HepG2 (cell line): ENCODE results near the gene NLE1. TPM values are rescaled to one million over a fixed set of nuclear protein-coding genes. Genes with fewer than 3 reads are reported as not detected.

ENCODE experiments used
- ATAC-seq: fragments of 200-7000 bp; cut with Tn5 transposase; 3 replicates; pipeline ENCODE4 v1.9.1; 2020; ENCODE audit warnings: mild to moderate bottlenecking, moderate library complexity
- BruUV-seq: library from RNA; stranded (reverse); fragments of 400-500 nt; replicated peaks from 2 replicates; lab custom pipeline; 2021; lab: Mats Ljungman, UMichigan
- CTCF ChIA-PET: fragments of 300-600 bp; formaldehyde crosslinking; extraction: SDS; loops from one replicate; lab custom pipeline; 2021; ENCODE audit warnings: low total read pairs, inconsistent platforms, low intra/inter-chr PET ratio; lab: Yijun Ruan, JAX
- POLR2A ChIA-PET: fragments of 350-600 bp; sonication (Branson Sonifier 250); formaldehyde crosslinking; loops from one replicate; lab custom pipeline; 2020; ENCODE audit warnings: antibody characterized with exemption, inconsistent platforms; lab: Yijun Ruan, JAX
- DNase-seq: peaks from one replicate; pipeline ENCODE4 v3.0.0-alpha.2; 2015; ENCODE audit warnings: low spot score
- FAIRE-seq: peaks from 3 replicates; lab custom pipeline; 2011; peaks lifted over from hg19 to GRCh38; lab: Jason Lieb, UNC
- H2AFZ ChIP-seq: one replicate; pipeline ENCODE4 v1.6.1; 2011; ENCODE audit warnings: low read length, inconsistent platforms
- H3K27ac ChIP-seq: fragments of 300-600 bp; 3 replicates; pipeline ENCODE4 v1.8.0; 2011; ENCODE audit warnings: mixed run types, mild to moderate bottlenecking, mixed read lengths, low read length, inconsistent platforms; ENCODE audit not compliant: insufficient read depth; ENCODE audit errors: extremely low read length
- H3K27me3 ChIP-seq, 2 experiments: fragments of 200-600 bp in 1 of 2; 2 replicates in 1 of 2; 3 replicates in 1 of 2; pipeline versions ENCODE4 v1.6.0 to v1.8.0; 2011; ENCODE audit warnings: low read length in 2 of 2, mild to moderate bottlenecking in 2 of 2, moderate library complexity in 2 of 2, inconsistent platforms in 1 of 2; ENCODE audit not compliant: insufficient read depth in 2 of 2, control insufficient read depth in 1 of 2
- H3K36me3 ChIP-seq, 2 experiments: fragments of 200-600 bp in 1 of 2; replicated peaks in 1 of 2; 2 replicates in 1 of 2; 3 replicates in 1 of 2; pipeline versions ENCODE4 v1.5.1 to v1.8.0; 2011; ENCODE audit warnings: low read length in 2 of 2, inconsistent platforms in 1 of 2; ENCODE audit not compliant: insufficient read depth in 2 of 2, control insufficient read depth in 1 of 2
- H3K4me1 ChIP-seq: 2 replicates; pipeline ENCODE4 v1.5.1; 2012; ENCODE audit warnings: low read length, inconsistent platforms; ENCODE audit not compliant: insufficient read depth
- H3K4me2 ChIP-seq: 2 replicates; pipeline ENCODE4 v1.6.0; 2011; ENCODE audit warnings: low read depth, low read length, inconsistent platforms
- H3K4me3 ChIP-seq, 3 experiments: fragments of 200-600 bp in 1 of 3; sonication (generic), shearing (Covaris generic) in 1 of 3; replicated peaks in 1 of 3; 2 replicates each; pipeline ENCODE4 v1.5.1; 2011 to 2016; ENCODE audit warnings: low read length in 3 of 3, inconsistent platforms in 2 of 3, low read depth in 2 of 3, mild to moderate bottlenecking in 2 of 3, control low read depth in 1 of 3, mixed read lengths in 1 of 3; ENCODE audit not compliant: insufficient read depth in 1 of 3
- H3K79me2 ChIP-seq: one replicate; pipeline ENCODE4 v1.6.1; 2011; ENCODE audit warnings: low read length, inconsistent platforms; ENCODE audit not compliant: insufficient read depth
- H3K9ac ChIP-seq: 2 replicates; pipeline ENCODE4 v1.6.0; 2011; ENCODE audit warnings: mild to moderate bottlenecking, low read depth, low read length, inconsistent platforms; ENCODE audit not compliant: insufficient read depth
- H3K9me3 ChIP-seq: 2 replicates; pipeline ENCODE4 v1.5.1; 2012; ENCODE audit warnings: mild to moderate bottlenecking, low read length
- H4K20me1 ChIP-seq: 2 replicates; pipeline ENCODE4 v1.6.0; 2011; ENCODE audit warnings: inconsistent platforms, mild to moderate bottlenecking, low read length, moderate library complexity; ENCODE audit not compliant: insufficient read depth
- DNMT3B ChIP-seq: conservative IDR thresholded peaks from 2 replicates; pipeline ENCODE4 v1.6.1; 2016; ENCODE audit warnings: missing biosample characterization, control low read depth
- HOXD1 ChIP-seq: sonication (generic); formaldehyde crosslinking; IDR thresholded peaks from 2 replicates; pipeline ENCODE4 v1.5.0; 2020; ENCODE audit warnings: missing genetic modification reagents
- TAF1 ChIP-seq: sonication (generic); formaldehyde crosslinking; IDR thresholded peaks from 2 replicates; pipeline ENCODE4 v1.4.0; 2020; ENCODE audit warnings: missing genetic modification reagents
- YY1 ChIP-seq: IDR thresholded peaks from 2 replicates; pipeline ENCODE4 v1.6.1; 2011; ENCODE audit warnings: low read length, low read depth, moderate library complexity, mild to moderate bottlenecking; ENCODE audit not compliant: insufficient read depth, insufficient replicate concordance
- ZNF251 ChIP-seq: sonication (generic); formaldehyde crosslinking; IDR thresholded peaks from 2 replicates; pipeline ENCODE4 v1.9.0; 2021; ENCODE audit warnings: mild to moderate bottlenecking, missing genetic modification reagents
- ZNF724P ChIP-seq: sonication (generic); formaldehyde crosslinking; IDR thresholded peaks from 2 replicates; pipeline ENCODE4 v1.8.0; 2022; ENCODE audit warnings: missing genetic modification reagents, borderline replicate concordance
- ZNF761 ChIP-seq: sonication (generic); formaldehyde crosslinking; conservative IDR thresholded peaks from 2 replicates; pipeline ENCODE4 v1.4.0; 2020; ENCODE audit warnings: mild to moderate bottlenecking, missing genetic modification reagents
- ZNF879 ChIP-seq: sonication (generic); formaldehyde crosslinking; IDR thresholded peaks from 2 replicates; pipeline ENCODE4 v1.8.1; 2023; ENCODE audit warnings: missing genetic modification reagents
- WGBS: methylation state at CpG from one replicate; pipeline ENCODE4 v1.1.6; 2017; ENCODE audit warnings: low lambda C conversion rate; 5-methylcytosine and 5-hydroxymethylcytosine counted together
- in situ Hi-C: cut with HindIII; loops from 2 replicates; pipeline ENCODE4 v1.10.0; 2017; ENCODE audit warnings: low pct_unique_long_range_greater_than_20kb; ENCODE audit not compliant: extremely low pct_ligation_motif_present
- intact Hi-C: fragments of 100-400 bp; cut with micrococcal nuclease; formaldehyde crosslinking; loops from one replicate; pipeline ENCODE4 v1.10.0; 2022; ENCODE audit not compliant: unreplicated experiment
- polyA plus RNA-seq, 8 experiments: library from polyadenylated mRNA; depleted of rRNA in 3 of 8; stranded (reverse) in 7 of 8; unstranded in 1 of 8; fragments of >200 nt; fragmentation: Illumina TruSeq in 4 of 8; extraction: Trizol in 4 of 8; gene quantifications; 2 replicates each; pipeline versions ENCODE4 v1.2.1 to v1.2.3, GENCODE V29; 2011 to 2016; ENCODE audit warnings: low read depth in 4 of 8, missing spikeins in 1 of 8, mixed read lengths in 1 of 8; ENCODE audit not compliant: insufficient read depth in 1 of 8
- total RNA-seq, 5 experiments: library from RNA; depleted of rRNA; stranded (reverse); fragments of >200 nt; fragmentation: Illumina TruSeq; extraction: Trizol; gene quantifications; 2 replicates each; pipeline ENCODE4 v1.2.3, GENCODE V29; 2016; ENCODE audit warnings: low read depth in 1 of 5
- TF ChIP-seq, protein P1 (sequence below): sonication (generic); formaldehyde crosslinking; IDR thresholded peaks from 2 replicates; pipeline ENCODE4 v1.8.1; 2023; ENCODE audit warnings: mild to moderate bottlenecking, inconsistent platforms, moderate library complexity, missing genetic modification reagents, borderline replicate concordance
- TF ChIP-seq, protein P2 (sequence below): sonication (generic); formaldehyde crosslinking; IDR thresholded peaks from 2 replicates; pipeline ENCODE4 v1.5.0; 2020; ENCODE audit warnings: mild to moderate bottlenecking, missing genetic modification reagents, borderline replicate concordance
- TF ChIP-seq, protein P3 (sequence below): sonication (generic); formaldehyde crosslinking; IDR thresholded peaks from 2 replicates; pipeline ENCODE4 v1.4.0; 2020; ENCODE audit warnings: missing genetic modification reagents, borderline replicate concordance

Gene NLE1
- total and polyA plus RNA-seq, 2 of the 13 experiments (the other 11 are each of a cell fraction or from before 2014, with no cell fraction given) = 20.3 to 34.5 TPM

DNA sequence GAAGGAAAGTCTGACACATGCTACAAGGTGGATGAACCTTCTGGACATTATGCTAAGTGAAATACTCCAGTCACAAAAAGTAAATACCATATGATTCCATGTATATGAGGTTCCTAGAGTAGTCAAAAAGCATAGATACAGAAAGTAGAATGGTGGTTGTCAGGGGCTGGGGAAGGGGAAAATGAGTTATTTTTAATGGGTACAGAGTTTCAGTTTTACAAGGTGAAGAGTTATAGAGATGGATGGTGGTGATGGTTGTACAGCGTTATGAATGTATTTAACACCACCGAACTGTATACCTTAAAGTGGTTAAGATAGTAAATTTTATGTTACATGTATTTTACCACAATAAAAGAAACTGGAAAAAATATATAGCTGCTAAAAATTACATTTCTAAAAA is 40.4 kb downstream of the NLE1 start (continued):
- TF ChIP-seq ZNF761 (no peak), ZNF879 (no peak), DNMT3B (no peak), ZNF724P (CRISPR knock-in tag) (no peak), YY1 (no peak)
- TF ChIP-seq, protein P1, sequence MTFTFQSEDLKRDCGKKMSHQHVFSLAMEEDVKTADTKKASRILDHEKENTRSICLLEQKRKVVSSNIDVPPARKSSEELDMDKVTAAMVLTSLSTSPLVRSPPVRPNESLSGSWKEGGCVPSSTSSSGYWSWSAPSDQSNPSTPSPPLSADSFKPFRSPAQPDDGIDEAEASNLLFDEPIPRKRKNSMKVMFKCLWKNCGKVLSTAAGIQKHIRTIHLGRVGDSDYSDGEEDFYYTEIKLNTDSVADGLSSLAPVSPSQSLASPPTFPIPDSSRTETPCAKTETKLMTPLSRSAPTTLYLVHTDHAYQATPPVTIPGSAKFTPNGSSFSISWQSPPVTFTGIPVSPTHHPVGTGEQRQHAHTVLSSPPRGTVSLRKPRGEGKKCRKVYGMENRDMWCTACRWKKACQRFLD (CRISPR knock-in tag) = no peak
- TF ChIP-seq, all 625 proteins: peak for 0

DNA sequence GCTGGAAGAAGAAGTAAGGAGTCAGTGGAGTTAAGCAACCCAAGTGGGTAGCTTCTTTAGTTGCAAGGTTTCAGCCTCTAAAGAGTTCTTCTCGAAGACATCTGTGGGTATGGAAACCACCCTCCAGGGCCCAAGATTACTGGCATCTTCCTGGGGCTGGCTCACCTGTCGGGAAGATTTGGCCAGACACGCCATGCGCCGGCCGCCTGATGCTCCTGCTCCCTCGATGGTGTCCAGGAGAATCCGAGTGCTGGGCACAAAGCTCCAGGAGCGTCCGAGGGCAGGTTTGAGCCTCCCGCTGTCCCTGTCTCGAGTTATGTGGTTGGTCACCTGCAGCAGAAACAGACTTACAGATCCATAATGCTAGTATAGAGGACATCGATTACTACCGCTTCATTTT is 41.1 kb downstream of the NLE1 start:
- TF ChIP-seq HOXD1 (CRISPR knock-in tag) (no peak), TAF1 (CRISPR knock-in tag) (no peak), ZNF251 (CRISPR knock-in tag) (no peak)
- TF ChIP-seq, protein P2, sequence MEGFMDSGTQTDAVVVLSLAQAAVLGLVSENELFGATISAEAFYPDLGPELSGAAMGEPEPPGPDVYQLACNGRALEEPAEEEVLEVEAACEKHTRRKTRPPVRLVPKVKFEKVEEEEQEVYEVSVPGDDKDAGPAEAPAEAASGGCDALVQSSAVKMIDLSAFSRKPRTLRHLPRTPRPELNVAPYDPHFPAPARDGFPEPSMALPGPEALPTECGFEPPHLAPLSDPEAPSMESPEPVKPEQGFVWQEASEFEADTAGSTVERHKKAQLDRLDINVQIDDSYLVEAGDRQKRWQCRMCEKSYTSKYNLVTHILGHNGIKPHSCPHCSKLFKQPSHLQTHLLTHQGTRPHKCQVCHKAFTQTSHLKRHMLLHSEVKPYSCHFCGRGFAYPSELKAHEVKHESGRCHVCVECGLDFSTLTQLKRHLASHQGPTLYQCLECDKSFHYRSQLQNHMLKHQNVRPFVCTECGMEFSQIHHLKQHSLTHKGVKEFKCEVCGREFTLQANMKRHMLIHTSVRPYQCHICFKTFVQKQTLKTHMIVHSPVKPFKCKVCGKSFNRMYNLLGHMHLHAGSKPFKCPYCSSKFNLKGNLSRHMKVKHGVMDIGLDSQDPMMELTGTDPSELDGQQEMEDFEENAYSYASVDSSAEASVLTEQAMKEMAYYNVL (CRISPR knock-in tag) = no peak
- TF ChIP-seq, protein P3, sequence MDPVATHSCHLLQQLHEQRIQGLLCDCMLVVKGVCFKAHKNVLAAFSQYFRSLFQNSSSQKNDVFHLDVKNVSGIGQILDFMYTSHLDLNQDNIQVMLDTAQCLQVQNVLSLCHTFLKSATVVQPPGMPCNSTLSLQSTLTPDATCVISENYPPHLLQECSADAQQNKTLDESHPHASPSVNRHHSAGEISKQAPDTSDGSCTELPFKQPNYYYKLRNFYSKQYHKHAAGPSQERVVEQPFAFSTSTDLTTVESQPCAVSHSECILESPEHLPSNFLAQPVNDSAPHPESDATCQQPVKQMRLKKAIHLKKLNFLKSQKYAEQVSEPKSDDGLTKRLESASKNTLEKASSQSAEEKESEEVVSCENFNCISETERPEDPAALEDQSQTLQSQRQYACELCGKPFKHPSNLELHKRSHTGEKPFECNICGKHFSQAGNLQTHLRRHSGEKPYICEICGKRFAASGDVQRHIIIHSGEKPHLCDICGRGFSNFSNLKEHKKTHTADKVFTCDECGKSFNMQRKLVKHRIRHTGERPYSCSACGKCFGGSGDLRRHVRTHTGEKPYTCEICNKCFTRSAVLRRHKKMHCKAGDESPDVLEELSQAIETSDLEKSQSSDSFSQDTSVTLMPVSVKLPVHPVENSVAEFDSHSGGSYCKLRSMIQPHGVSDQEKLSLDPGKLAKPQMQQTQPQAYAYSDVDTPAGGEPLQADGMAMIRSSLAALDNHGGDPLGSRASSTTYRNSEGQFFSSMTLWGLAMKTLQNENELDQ (CRISPR knock-in tag) = no peak
- TF ChIP-seq, all 625 proteins: peak for 0
- DNase-seq (no peak), ATAC-seq (no peak), FAIRE-seq (no peak)
- in situ Hi-C loops (loop anchor here (25.0 kb wide), 1 partner anchor 514 kb away; the partner anchor contains the start of gene TMEM132E), intact Hi-C loops (no loop called here)
- no peaks in the 10 kb centered on the region for H3K9me3 ChIP-seq
- no peaks in the 10 kb centered on the region for H4K20me1 ChIP-seq
- no peak overlapping the region for H3K4me2 ChIP-seq
- no peak overlapping the region for H3K27ac ChIP-seq
- H3K36me3 ChIP-seq = peaks cover 3 to 34% of the 10 kb centered on the region in 2 experiments; a peak in 4 of 5 replicates
- no peaks in the 10 kb centered on the region for H3K79me2 ChIP-seq
- 94% methylated on average over 7 of the region's 14 CpGs for WGBS
- CTCF ChIA-PET = no interaction called here
- no peak overlapping the region for H3K4me3 ChIP-seq
- no peaks in the 10 kb centered on the region for H3K4me1 ChIP-seq
- no TSS peak for BruUV-seq
- POLR2A ChIA-PET = no interaction called here
- no peak overlapping the region for H2AFZ ChIP-seq
- no peaks in the 10 kb centered on the region for H3K27me3 ChIP-seq
- no peak overlapping the region for H3K9ac ChIP-seq
